PFSK-1 (cell line): ENCODE measurements around the gene FAM53B.

Experiments
- FOXP2 ChIP-seq: optimal IDR thresholded peaks from 2 replicates; pipeline ENCODE3; 2011; ENCODE audit warnings: borderline replicate concordance, control low read depth, inconsistent platforms; ENCODE audit not compliant: insufficient read depth; ENCODE audit errors: extremely low read length, extremely low read depth
- POLR2AphosphoS5 ChIP-seq: IDR thresholded peaks from 2 replicates; pipeline ENCODE4 v1.6.1; 2012; ENCODE audit warnings: low read depth, mild to moderate bottlenecking, control low read depth, low read length, moderate library complexity
- REST ChIP-seq, 2 experiments: IDR thresholded peaks; 2 replicates each; pipeline versions ENCODE4 v1.6.1 to v1.8.0; 2011 to 2012; ENCODE audit warnings: low read depth in 2 of 2, low read length in 2 of 2, control low read depth in 1 of 2, inconsistent platforms in 1 of 2, mild to moderate bottlenecking in 1 of 2, moderate library complexity in 1 of 2; ENCODE audit not compliant: insufficient read depth in 1 of 2
- SIN3A ChIP-seq: IDR thresholded peaks from 2 replicates; pipeline ENCODE4 v1.6.1; 2012; ENCODE audit warnings: mild to moderate bottlenecking, low read length, moderate library complexity, borderline replicate concordance; ENCODE audit not compliant: insufficient read depth
- TAF1 ChIP-seq: IDR thresholded peaks from 2 replicates; pipeline ENCODE4 v1.6.1; 2012; ENCODE audit warnings: low read length, control low read depth, borderline replicate concordance; ENCODE audit not compliant: insufficient read depth

FAM53B gene

GRCh38 chr10:124691421-124692099 is 52.6 kb downstream of the FAM53B start:
- TF ChIP-seq SIN3A (no peak), TAF1 (no peak), FOXP2 (no peak), REST (IDR thresholded peaks at IDR 0.05; ENCODE audit: insufficient read depth in 1 of 2, low read depth in 2 of 2, low read length in 2 of 2) (no peak), POLR2AphosphoS5 (no peak)

GRCh38 chr10:124691002-124691401 is 53.2 kb downstream of the FAM53B start:
- TF ChIP-seq SIN3A (no peak), FOXP2 (no peak), POLR2AphosphoS5 (no peak), REST (IDR thresholded peaks at IDR 0.05; ENCODE audit: insufficient read depth in 1 of 2, low read depth in 2 of 2, low read length in 2 of 2) (no peak), TAF1 (no peak)

- TF ChIP-seq SIN3A (no peak), REST (IDR thresholded peaks at IDR 0.05; ENCODE audit: insufficient read depth in 1 of 2, low read depth in 2 of 2, low read length in 2 of 2) (no peak), TAF1 (no peak), FOXP2 (no peak), POLR2AphosphoS5 (no peak)
These were observed 54.2 kb downstream of the FAM53B start for GRCh38 chr10:124689911-124690498.

GRCh38 chr10:124688889-124689670 is 55.1 kb downstream of the FAM53B start:
- TF ChIP-seq TAF1 (no peak), FOXP2 (no peak), POLR2AphosphoS5 (no peak), SIN3A (no peak), REST (IDR thresholded peaks at IDR 0.05; ENCODE audit: insufficient read depth in 1 of 2, low read depth in 2 of 2, low read length in 2 of 2) (no peak)
